Measurements from ENCODE around the gene SOWAHA. TPM values are rescaled to one million over a fixed set of nuclear protein-coding genes. Genes with fewer than 3 reads are reported as not detected.

Gene SOWAHA
- polyA plus RNA-seq, 3 donors, result not detected

DNA sequence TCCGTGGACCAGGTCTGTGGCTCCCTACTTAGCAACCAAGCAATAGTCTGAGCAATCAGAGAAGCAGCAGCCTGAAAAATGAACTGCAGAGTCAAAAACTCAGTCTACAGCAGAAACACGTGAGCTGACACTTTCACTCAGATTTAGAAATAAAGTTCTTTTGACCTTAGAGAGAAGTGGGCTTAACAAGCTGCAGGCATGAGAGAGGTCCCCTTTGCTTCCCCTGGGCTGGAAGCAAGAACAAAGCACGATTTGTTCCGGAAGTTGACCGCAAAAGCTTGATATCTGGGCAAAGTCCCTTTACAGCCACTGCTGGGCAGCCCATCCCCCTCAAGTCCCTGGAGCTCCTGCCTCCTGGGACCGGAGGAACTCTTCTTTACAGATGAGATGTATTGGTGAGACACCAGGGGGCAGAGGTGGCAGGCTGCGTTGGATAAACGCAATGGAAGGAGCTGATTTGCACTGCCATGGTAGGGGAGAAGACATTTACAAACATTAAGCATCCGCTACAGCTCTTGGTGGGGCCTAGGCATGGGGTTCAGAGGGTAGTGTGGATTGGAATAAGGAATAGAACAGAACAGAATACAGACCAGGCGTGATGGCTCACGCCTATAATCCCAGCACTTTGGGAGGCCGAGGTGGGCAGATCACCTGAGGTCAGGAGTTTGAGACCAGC lies 5.8 kb upstream of the SOWAHA start:
- Mint-ChIP-seq H3K27me3 (ENCODE audit: low read depth in 3 of 3) (peaks cover 53 to 70% (median 54%) of the 10 kb centered on the region in 3 donors), H3K4me1 (peaks cover 11% of the 10 kb centered on the region), H3K4me3 (peak overlapping the region in 1 of 2 donors; percentile 4), H3K27ac (no peak overlapping the region), H3K36me3 (peaks cover 2 to 3% of the 10 kb centered on the region in 2 donors), H3K9me3 (peaks cover 0 to 12% (median 6%) of the 10 kb centered on the region in 7 donors)
- no peaks in the 10 kb centered on the region for H4K20me1 ChIP-seq (ENCODE audit: insufficient read depth, low read length)
- no peak overlapping the region for H3K4me2 ChIP-seq (replicated peaks; ENCODE audit: extremely low read depth, low read length, poor library complexity, severe bottlenecking)
- no peak overlapping the region for H3K4me3 ChIP-seq (replicated peaks in 1 of 3; ENCODE audit: low read depth in 2 of 3, low read length in 3 of 3)
- intact Hi-C loops (cut with micrococcal nuclease), result no loop called here
- no peaks in the 10 kb centered on the region for H3K36me3 ChIP-seq (replicated peaks in 1 of 2; ENCODE audit: control insufficient read depth in 1 of 2, insufficient read depth in 2 of 2, low read length in 2 of 2)
- H3K9ac ChIP-seq (ENCODE audit: insufficient read depth, low read length, poor library complexity, severe bottlenecking), result no peak overlapping the region
- no peak overlapping the region for H3K27ac ChIP-seq (ENCODE audit: low read depth in 1 of 2, low read length in 2 of 2)
- peaks cover 0 to under 1% of the 10 kb centered on the region in 2 donors for H3K4me1 ChIP-seq (ENCODE audit: control insufficient read depth in 1 of 2, insufficient read depth in 2 of 2, low read length in 2 of 2)
- no peak overlapping the region for H2AFZ ChIP-seq (ENCODE audit: insufficient read depth, low read depth, low read length, poor library complexity, severe bottlenecking)
- 55% methylated on average over 8 of the region's 12 CpGs for WGBS (ENCODE audit: insufficient coverage)
- no peaks in the 10 kb centered on the region for H3K9me3 ChIP-seq (replicated peaks in 1 of 2; ENCODE audit: control insufficient read depth in 1 of 2, insufficient read depth in 1 of 2, low read length in 2 of 2)
- peaks cover 29 to 47% of the 10 kb centered on the region in 2 donors for H3K27me3 ChIP-seq (ENCODE audit: control insufficient read depth in 2 of 2, insufficient read depth in 2 of 2, low read length in 2 of 2)
- no peaks in the 10 kb centered on the region for H3K79me2 ChIP-seq (ENCODE audit: insufficient read depth, low read length)
- DNase-seq, result no peak
- no peak for TF ChIP-seq CTCF (IDR thresholded peaks at IDR 0.05)

DNA sequence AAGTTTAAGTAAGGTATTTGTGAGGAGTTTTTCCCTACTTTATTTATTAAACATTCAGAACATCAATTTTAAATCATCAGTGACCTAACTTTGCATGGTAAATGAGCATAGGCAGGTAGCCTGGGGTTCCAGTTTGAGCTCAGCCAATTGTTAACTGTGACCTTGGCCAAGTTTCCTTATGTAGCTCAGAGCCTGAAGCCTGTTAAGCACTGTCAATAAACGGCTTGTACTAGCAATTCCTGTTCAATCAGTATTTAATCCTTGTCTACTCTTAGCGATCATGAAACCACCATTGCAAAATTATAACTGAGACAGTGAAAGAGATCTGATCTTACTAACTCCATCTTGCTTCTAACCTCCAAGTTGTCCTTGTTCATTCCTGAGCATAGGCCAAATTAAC lies 4.7 kb upstream of the SOWAHA start:
- H3K9ac ChIP-seq (ENCODE audit: insufficient read depth, low read length, poor library complexity, severe bottlenecking), result no peak overlapping the region
- H2AFZ ChIP-seq (ENCODE audit: insufficient read depth, low read depth, low read length, poor library complexity, severe bottlenecking), result no peak overlapping the region
- peaks cover 54 to 71% (median 55%) of the 10 kb centered on the region in 3 donors for H3K27me3 Mint-ChIP-seq (ENCODE audit: low read depth in 3 of 3)
- H3K27ac ChIP-seq (ENCODE audit: low read depth in 1 of 2, low read length in 2 of 2), result no peak overlapping the region
- H3K27me3 ChIP-seq (ENCODE audit: control insufficient read depth in 2 of 2, insufficient read depth in 2 of 2, low read length in 2 of 2), result peaks cover 34 to 52% of the 10 kb centered on the region in 2 donors
- H3K36me3 Mint-ChIP-seq, result peaks cover 2 to 9% of the 10 kb centered on the region in 2 donors
- no peaks in the 10 kb centered on the region for H3K36me3 ChIP-seq (replicated peaks in 1 of 2; ENCODE audit: control insufficient read depth in 1 of 2, insufficient read depth in 2 of 2, low read length in 2 of 2)
- intact Hi-C loops (cut with micrococcal nuclease), result no loop called here
- peaks cover 0 to 12% of the 10 kb centered on the region in 2 donors for H3K4me1 ChIP-seq (ENCODE audit: control insufficient read depth in 1 of 2, insufficient read depth in 2 of 2, low read length in 2 of 2)
- no peaks in the 10 kb centered on the region for H3K79me2 ChIP-seq (ENCODE audit: insufficient read depth, low read length)
- peaks cover 0 to 7% of the 10 kb centered on the region in 2 donors for H3K9me3 ChIP-seq (replicated peaks in 1 of 2; ENCODE audit: control insufficient read depth in 1 of 2, insufficient read depth in 1 of 2, low read length in 2 of 2)
- DNase-seq, result no peak
- no peak overlapping the region for H3K4me3 Mint-ChIP-seq
- H3K9me3 Mint-ChIP-seq, result peaks cover 0 to 18% (median 10%) of the 10 kb centered on the region in 7 donors
- WGBS (ENCODE audit: insufficient coverage), result 67% methylated on average over 1 of the region's 2 CpGs
- no peak for TF ChIP-seq CTCF (IDR thresholded peaks at IDR 0.05)
- no peak overlapping the region for H3K4me2 ChIP-seq (replicated peaks; ENCODE audit: extremely low read depth, low read length, poor library complexity, severe bottlenecking)
- H3K27ac Mint-ChIP-seq, result no peak overlapping the region
- no peaks in the 10 kb centered on the region for H4K20me1 ChIP-seq (ENCODE audit: insufficient read depth, low read length)
- H3K4me1 Mint-ChIP-seq, result peaks cover 19% of the 10 kb centered on the region
- H3K4me3 ChIP-seq (replicated peaks in 1 of 3; ENCODE audit: low read depth in 2 of 3, low read length in 3 of 3), result no peak overlapping the region

All from CD14-positive monocyte (primary cell).